ENCODE results near the gene LIFR.
"Not testable (repeated sequence)": the region's sequence is repeated elsewhere in the genome, so short reads cannot be mapped to it uniquely, and the experiment has no call there.

Gene LIFR, protein sequence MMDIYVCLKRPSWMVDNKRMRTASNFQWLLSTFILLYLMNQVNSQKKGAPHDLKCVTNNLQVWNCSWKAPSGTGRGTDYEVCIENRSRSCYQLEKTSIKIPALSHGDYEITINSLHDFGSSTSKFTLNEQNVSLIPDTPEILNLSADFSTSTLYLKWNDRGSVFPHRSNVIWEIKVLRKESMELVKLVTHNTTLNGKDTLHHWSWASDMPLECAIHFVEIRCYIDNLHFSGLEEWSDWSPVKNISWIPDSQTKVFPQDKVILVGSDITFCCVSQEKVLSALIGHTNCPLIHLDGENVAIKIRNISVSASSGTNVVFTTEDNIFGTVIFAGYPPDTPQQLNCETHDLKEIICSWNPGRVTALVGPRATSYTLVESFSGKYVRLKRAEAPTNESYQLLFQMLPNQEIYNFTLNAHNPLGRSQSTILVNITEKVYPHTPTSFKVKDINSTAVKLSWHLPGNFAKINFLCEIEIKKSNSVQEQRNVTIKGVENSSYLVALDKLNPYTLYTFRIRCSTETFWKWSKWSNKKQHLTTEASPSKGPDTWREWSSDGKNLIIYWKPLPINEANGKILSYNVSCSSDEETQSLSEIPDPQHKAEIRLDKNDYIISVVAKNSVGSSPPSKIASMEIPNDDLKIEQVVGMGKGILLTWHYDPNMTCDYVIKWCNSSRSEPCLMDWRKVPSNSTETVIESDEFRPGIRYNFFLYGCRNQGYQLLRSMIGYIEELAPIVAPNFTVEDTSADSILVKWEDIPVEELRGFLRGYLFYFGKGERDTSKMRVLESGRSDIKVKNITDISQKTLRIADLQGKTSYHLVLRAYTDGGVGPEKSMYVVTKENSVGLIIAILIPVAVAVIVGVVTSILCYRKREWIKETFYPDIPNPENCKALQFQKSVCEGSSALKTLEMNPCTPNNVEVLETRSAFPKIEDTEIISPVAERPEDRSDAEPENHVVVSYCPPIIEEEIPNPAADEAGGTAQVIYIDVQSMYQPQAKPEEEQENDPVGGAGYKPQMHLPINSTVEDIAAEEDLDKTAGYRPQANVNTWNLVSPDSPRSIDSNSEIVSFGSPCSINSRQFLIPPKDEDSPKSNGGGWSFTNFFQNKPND

DNA sequence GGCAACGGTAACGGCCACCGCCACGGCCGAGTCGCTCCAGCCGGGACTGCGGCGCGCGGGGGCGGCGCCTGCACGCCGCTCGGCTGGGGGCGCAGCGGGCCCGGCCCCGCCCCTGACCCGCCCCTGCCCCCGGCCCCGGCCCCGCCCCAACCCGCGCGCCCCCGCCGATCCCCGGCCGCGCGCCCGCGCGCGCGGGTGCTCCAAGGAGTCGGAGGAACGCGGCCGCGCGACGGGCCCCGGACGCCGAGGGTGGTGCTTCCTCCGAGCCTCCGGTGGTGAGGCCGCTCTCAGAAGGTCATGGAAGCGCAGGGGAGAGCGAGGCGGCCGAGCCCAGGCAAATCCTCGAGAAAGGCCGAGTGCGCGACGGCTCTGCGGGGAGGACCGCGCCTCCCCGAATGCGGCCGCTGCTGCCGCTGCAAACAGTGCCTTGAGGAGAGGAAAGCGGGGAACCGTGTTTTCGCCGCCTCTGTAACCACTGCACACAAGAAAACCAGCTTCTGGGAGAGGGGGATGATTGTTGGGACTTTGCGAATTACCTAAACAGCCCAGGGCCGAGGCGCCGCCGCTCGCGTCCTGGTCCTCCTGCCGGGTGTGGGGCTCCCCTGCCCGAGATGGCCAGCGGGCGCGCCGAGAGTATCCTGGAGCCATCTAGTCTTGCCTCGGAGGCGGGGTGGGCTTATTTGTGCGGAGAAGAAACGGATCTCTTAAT lies at the start of gene LIFR:
TSS of gene LIFR (minus strand) at position 48 of the 709 bp plus-strand sequence. CDS start 25,999 bp downstream, outside the sequence.
- Histone ChIP-seq H4K20me1 (peaks cover 0 to 5% (median 0%) of the 10 kb centered on the region in 11 experiments; a peak in 3 of 22 replicates), H3K9me3 (replicated peaks in 1 of 11) (no peaks in the 10 kb centered on the region), H3K4me1 (peaks cover 6 to 23% (median 11%) of the 10 kb centered on the region in 10 experiments; a peak in 17 of 20 replicates), H3K36me3 (no peaks in the 10 kb centered on the region), H3K4me3 (peak within 1 kb of the TSS; percentile 56 to 79 (median 70)), H3K9ac (peak within 1 kb of the TSS; percentile 53 to 85 (median 76)), H3K27ac (peak within 1 kb of the TSS in 9 of 11 experiments; percentile 30 to 65 (median 60); a peak in 16 of 22 replicates), H3K27me3 (peaks cover 26 to 75% (median 36%) of the 10 kb centered on the region in 11 experiments), H3K4me2 (peak within 1 kb of the TSS; percentile 88 to 98 (median 96))
- TF ChIP-seq Cebpa-rat (IDR thresholded peaks at IDR 0.05): no peak

DNA sequence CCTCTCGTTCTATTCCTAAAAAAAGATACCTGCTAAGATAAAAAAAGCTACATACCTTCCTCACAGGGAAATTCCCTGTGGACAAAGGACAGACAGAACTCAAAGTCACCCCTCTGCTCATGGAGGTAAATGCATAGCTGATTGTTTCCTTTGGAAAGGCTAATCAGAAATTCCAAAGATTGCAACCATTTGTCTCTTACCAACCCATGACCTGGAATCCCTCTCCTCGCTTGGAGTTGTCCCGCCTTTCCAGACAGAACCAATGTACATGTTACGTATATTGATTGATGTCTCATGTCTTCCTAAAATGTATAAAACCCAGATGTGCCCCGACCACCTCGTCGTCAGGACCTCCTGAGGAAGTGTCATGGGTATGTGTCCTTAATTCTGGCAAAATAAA lies 49.2 kb upstream of the LIFR start:
- no peaks in the 10 kb centered on the region for H3K36me3 ChIP-seq

DNA sequence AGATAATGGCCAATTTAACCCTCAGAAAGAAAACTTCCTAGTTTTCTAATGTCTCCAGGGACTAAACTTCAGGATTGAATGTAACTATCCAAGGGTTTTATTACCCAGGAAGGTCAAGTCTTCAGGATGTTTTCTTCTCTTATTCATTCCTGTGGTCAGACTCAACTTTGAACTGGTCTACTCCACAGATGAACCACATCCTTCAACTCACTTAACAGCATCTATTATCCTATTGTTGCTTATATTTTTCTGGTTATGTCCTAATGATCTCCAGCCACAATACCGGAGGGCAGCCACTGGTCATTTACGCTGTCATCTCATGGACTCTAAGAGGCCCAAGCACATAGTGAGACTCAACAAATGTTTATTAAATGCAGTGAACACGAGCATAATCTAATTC lies 47.2 kb upstream of the LIFR start:
- Histone ChIP-seq H3K27me3 (no peaks in the 10 kb centered on the region), H3K9ac (no peak overlapping the region), H3K4me2 (no peak overlapping the region), H3K27ac (no peak overlapping the region), H3K36me3 (no peaks in the 10 kb centered on the region), H3K4me1 (peaks cover 0 to 32% (median 0%) of the 10 kb centered on the region in 10 experiments; a peak in 9 of 20 replicates), H3K9me3 (replicated peaks in 1 of 11) (no peaks in the 10 kb centered on the region), H3K4me3 (no peak overlapping the region), H4K20me1 (no peaks in the 10 kb centered on the region)
- TF ChIP-seq Cebpa-rat (IDR thresholded peaks at IDR 0.05): no peak

More for the DNA sequence above, 49.2 kb upstream of the LIFR start:
- H3K27me3 ChIP-seq: peaks cover 0 to 6% (median 0%) of the 10 kb centered on the region in 11 experiments; a peak in 1 of 22 replicates
- H3K4me2 ChIP-seq: no peak overlapping the region
- H3K4me3 ChIP-seq: no peak overlapping the region
- H4K20me1 ChIP-seq: no peaks in the 10 kb centered on the region
- H3K9me3 ChIP-seq (replicated peaks in 1 of 11): no peaks in the 10 kb centered on the region
- H3K4me1 ChIP-seq: peaks cover 0 to 24% (median 0%) of the 10 kb centered on the region in 10 experiments; a peak in 9 of 20 replicates
- no peak overlapping the region for H3K27ac ChIP-seq
- no peak for TF ChIP-seq Cebpa-rat (IDR thresholded peaks at IDR 0.05)
- H3K9ac ChIP-seq: no peak overlapping the region

DNA sequence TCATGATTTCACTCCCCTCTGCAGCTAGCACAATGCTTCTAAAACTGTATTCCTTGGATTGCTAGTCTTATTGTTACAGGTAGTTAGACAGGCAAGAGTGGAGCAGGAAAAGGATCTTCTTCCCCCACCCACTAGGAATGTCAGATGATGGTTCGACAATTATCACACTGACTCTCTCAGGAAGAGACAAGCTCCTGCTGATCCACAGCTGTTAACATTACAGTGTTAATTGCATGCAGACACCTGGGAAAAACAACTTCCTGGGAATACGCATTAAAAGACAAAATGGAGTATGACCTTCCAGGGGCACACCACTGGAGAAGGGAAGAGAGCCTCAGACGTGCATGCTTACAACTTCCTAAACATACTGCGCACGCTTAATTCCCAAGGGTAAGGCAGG lies 46.2 kb upstream of the LIFR start:
- Histone ChIP-seq H3K27me3 (no peaks in the 10 kb centered on the region), H3K9me3 (replicated peaks in 1 of 11) (no peaks in the 10 kb centered on the region), H3K9ac (no peak overlapping the region), H3K4me1 (peaks cover 0 to 30% (median 0%) of the 10 kb centered on the region in 10 experiments; a peak in 9 of 20 replicates), H4K20me1 (no peaks in the 10 kb centered on the region), H3K4me2 (no peak overlapping the region), H3K4me3 (no peak overlapping the region), H3K36me3 (no peaks in the 10 kb centered on the region), H3K27ac (no peak overlapping the region)
- no peak for TF ChIP-seq Cebpa-rat (IDR thresholded peaks at IDR 0.05)

DNA sequence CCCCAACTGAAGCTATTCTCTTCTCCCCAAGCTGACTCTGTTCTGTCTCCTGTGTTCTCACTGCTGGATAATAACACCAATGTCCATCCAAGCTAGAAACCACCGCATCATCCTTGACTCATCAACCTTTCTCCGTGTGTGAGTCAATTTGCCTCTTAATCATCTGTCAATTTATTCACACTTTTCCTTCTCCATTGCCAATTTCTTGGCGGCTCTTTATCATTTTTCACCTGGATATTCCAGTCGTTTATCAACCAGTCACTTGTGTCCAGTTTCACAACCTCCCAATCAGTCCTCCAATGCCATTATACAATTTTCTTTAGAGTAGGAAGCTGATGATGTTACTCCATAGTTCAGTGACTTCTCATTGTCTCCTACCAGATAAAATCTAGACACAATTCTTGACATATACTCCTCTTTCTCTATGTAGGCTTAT lies 45.4 kb upstream of the LIFR start:
- no peak for TF ChIP-seq Cebpa-rat (IDR thresholded peaks at IDR 0.05)
- Histone ChIP-seq H3K27me3 (no peaks in the 10 kb centered on the region), H3K4me3 (no peak overlapping the region), H3K4me1 (peaks cover 0 to 22% (median 3%) of the 10 kb centered on the region in 10 experiments; a peak in 8 of 20 replicates), H3K9ac (no peak overlapping the region), H3K27ac (no peak overlapping the region), H4K20me1 (no peaks in the 10 kb centered on the region), H3K36me3 (no peaks in the 10 kb centered on the region), H3K9me3 (replicated peaks in 1 of 11) (no peaks in the 10 kb centered on the region), H3K4me2 (peak overlapping the region in 4 of 11 experiments; percentile 6 to 44 (median 22); a peak in 5 of 22 replicates)

DNA sequence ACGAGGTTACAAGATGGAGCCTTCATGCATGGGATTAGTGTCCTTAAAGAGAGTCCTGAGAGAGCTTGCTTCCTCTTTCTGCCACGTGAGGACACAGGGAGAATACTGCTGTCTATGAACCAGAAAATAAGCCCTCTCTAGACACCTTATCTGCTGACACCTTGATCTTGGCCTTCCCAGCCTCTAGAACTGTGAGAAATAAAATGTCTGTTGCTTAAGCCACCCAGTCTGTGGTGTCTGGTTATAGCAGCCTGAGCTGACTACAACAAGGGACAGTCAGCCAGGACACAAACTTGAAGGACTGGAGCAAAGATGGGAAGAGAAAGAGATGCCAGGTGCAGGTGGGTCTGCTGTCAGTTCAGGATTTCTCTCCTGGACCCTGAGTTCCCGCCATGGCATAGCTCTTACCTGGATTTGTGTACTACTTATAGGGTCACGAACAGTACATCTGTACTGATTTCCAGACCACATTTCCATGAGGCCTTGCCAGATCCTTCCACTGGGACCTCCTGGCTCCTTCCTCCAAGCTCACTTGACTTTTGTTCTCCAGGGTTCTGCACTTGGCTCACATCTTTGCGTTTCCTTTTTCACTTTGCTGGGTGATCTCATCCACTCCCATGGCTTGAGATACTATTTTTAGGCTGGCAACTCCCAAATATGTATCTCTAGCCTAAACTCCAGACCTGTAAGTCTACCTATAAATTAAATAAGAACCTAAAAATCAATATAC lies 44.9 kb upstream of the LIFR start:
- H3K27me3 ChIP-seq: no peaks in the 10 kb centered on the region
- H3K4me3 ChIP-seq: no peak overlapping the region
- peaks cover 0 to 22% (median 3%) of the 10 kb centered on the region in 10 experiments; a peak in 8 of 20 replicates for H3K4me1 ChIP-seq
- H4K20me1 ChIP-seq: no peaks in the 10 kb centered on the region
- TF ChIP-seq Cebpa-rat (IDR thresholded peaks at IDR 0.05): no peak
- no peaks in the 10 kb centered on the region for H3K9me3 ChIP-seq (replicated peaks in 1 of 11)
- H3K4me2 ChIP-seq: peak overlapping the region in 4 of 11 experiments; percentile 6 to 47 (median 36); a peak in 7 of 22 replicates
- H3K36me3 ChIP-seq: no peaks in the 10 kb centered on the region
- H3K9ac ChIP-seq: no peak overlapping the region
- peak overlapping the region in 2 of 11 experiments; percentile 22 to 41; a peak in 2 of 22 replicates for H3K27ac ChIP-seq

DNA sequence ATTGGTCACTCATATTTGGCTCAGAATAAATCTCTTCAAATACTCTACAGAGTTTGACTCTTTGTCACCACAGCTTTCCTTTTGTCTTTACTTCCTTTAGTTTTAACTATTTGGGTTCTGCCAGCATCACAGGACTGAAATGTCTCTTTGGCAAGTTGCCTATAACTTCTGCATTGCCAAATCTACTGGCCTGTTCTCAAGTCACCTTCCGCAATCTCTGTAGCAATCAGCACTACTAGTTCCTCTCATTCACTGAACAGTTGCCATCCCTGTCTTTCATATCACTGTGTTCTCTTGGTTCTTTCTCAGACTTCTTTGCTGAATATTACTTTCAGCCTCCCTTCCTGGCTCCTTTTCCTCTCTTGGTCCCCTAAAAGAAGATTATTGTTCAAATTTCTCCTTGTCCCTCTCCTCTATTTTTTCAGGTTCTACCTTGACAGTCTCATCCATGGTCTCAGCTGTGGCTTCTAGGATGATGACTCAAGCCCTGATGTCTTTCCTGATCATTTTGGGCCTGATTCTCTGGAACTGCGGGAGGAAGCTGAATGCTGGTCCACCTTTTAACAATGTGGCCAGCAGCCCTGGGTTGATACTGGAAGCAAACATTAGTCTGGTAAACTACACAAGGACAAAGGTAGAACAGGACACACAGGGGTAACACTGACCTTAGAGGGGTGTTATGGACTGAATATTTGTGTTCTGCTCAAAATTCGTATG lies 44.0 kb upstream of the LIFR start:
- H4K20me1 ChIP-seq: no peaks in the 10 kb centered on the region
- no peaks in the 10 kb centered on the region for H3K36me3 ChIP-seq
- peak overlapping the region in 3 of 11 experiments; percentile 18 to 41 (median 22); a peak in 2 of 22 replicates for H3K27ac ChIP-seq
- no peak for TF ChIP-seq Cebpa-rat (IDR thresholded peaks at IDR 0.05)
- H3K4me3 ChIP-seq: no peak overlapping the region
- H3K4me1 ChIP-seq: peaks cover 0 to 22% (median 3%) of the 10 kb centered on the region in 10 experiments; a peak in 8 of 20 replicates
- H3K4me2 ChIP-seq: peak overlapping the region in 4 of 11 experiments; percentile 5 to 47 (median 32); a peak in 6 of 22 replicates
- no peaks in the 10 kb centered on the region for H3K9me3 ChIP-seq (replicated peaks in 1 of 11)
- H3K27me3 ChIP-seq: no peaks in the 10 kb centered on the region
- H3K9ac ChIP-seq: no peak overlapping the region

DNA sequence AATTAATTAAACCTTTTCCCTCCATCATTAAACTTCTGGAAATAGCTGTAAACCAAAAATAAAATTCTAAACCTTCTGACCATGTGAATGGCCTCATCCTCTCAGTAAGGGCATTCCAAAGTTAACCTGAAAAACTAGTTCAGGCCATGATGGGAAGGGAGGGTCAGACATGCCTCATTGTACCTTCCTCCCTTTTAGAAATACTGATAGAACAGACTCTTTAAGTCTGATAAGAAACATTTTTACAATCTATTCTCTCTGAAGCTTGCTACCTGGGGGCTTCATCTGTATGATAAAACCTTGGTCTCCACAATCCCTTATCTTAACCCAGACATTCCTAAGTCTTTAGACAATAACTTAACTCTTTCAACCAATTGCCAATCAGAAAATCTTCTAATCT lies 43.3 kb upstream of the LIFR start:
- H4K20me1 ChIP-seq; H3K27ac ChIP-seq; H3K9me3 ChIP-seq (replicated peaks in 1 of 11); H3K4me3 ChIP-seq; H3K36me3 ChIP-seq; H3K27me3 ChIP-seq; H3K9ac ChIP-seq: not testable (repeated sequence)
- Histone ChIP-seq H3K4me1 (peaks cover 0 to 22% (median 3%) of the 10 kb centered on the region in 10 experiments; a peak in 8 of 20 replicates), H3K4me2 (peak overlapping the region in 2 of 11 experiments; percentile 20 to 44; a peak in 2 of 22 replicates)

All from BLaER1 treated with 17β-estradiol and CSF1 and Interleukin-3, amounts not matched to agents 10 nM and 100 nM (cell line).